ENCODE results near the gene MAP2K7.

DNA sequence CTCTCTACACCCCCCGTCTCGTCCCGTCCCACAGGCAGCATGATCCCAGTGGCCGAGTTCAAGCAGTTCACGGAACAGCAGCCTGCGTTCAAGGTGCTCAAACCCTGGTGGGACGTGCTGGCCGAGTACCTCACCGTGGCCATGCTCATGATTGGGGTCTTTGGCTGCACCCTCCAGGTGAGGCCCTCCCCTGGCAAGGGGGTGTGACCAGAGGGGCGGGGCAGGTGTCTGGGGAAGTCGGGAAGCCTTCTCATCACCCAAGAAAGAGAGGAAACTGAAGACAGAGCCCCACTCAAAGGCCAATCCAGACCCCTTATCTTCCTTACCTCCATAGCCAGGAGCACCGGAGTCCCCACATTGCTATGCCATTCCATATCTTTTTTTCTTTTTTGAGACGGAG is 8.1 kb upstream of the MAP2K7 start:
- TF ChIP-seq TEAD4 (CRISPR knock-in tag; IDR thresholded peaks at IDR 0.05), result no peak
- no peak for TF ChIP-seq CTCF (IDR thresholded peaks at IDR 0.05)
- TF ChIP-seq, protein P1, sequence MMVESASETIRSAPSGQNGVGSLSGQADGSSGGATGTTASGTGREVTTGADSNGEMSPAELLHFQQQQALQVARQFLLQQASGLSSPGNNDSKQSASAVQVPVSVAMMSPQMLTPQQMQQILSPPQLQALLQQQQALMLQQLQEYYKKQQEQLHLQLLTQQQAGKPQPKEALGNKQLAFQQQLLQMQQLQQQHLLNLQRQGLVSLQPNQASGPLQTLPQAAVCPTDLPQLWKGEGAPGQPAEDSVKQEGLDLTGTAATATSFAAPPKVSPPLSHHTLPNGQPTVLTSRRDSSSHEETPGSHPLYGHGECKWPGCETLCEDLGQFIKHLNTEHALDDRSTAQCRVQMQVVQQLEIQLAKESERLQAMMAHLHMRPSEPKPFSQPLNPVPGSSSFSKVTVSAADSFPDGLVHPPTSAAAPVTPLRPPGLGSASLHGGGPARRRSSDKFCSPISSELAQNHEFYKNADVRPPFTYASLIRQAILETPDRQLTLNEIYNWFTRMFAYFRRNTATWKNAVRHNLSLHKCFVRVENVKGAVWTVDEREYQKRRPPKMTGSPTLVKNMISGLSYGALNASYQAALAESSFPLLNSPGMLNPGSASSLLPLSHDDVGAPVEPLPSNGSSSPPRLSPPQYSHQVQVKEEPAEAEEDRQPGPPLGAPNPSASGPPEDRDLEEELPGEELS (CRISPR knock-in tag; IDR thresholded peaks at IDR 0.05), result no peak
- no peak for TF ChIP-seq ZNF396 (CRISPR knock-in tag; IDR thresholded peaks at IDR 0.05; ENCODE audit: borderline replicate concordance)
- no peak for TF ChIP-seq PREB (CRISPR knock-in tag; IDR thresholded peaks at IDR 0.05; ENCODE audit: borderline replicate concordance)
- TF ChIP-seq, protein P2, sequence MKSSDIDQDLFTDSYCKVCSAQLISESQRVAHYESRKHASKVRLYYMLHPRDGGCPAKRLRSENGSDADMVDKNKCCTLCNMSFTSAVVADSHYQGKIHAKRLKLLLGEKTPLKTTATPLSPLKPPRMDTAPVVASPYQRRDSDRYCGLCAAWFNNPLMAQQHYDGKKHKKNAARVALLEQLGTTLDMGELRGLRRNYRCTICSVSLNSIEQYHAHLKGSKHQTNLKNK (CRISPR knock-in tag; IDR thresholded peaks at IDR 0.05), result no peak
- no peak for TF ChIP-seq TCF7 (CRISPR knock-in tag; IDR thresholded peaks at IDR 0.05; ENCODE audit: low read depth)
- no peak for TF ChIP-seq SP1 (CRISPR knock-in tag; conservative IDR thresholded peaks at IDR 0.05)
- TF ChIP-seq, protein P3, sequence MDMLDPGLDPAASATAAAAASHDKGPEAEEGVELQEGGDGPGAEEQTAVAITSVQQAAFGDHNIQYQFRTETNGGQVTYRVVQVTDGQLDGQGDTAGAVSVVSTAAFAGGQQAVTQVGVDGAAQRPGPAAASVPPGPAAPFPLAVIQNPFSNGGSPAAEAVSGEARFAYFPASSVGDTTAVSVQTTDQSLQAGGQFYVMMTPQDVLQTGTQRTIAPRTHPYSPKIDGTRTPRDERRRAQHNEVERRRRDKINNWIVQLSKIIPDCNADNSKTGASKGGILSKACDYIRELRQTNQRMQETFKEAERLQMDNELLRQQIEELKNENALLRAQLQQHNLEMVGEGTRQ (CRISPR knock-in tag; IDR thresholded peaks at IDR 0.05), result no peak
- TF ChIP-seq, protein P4, sequence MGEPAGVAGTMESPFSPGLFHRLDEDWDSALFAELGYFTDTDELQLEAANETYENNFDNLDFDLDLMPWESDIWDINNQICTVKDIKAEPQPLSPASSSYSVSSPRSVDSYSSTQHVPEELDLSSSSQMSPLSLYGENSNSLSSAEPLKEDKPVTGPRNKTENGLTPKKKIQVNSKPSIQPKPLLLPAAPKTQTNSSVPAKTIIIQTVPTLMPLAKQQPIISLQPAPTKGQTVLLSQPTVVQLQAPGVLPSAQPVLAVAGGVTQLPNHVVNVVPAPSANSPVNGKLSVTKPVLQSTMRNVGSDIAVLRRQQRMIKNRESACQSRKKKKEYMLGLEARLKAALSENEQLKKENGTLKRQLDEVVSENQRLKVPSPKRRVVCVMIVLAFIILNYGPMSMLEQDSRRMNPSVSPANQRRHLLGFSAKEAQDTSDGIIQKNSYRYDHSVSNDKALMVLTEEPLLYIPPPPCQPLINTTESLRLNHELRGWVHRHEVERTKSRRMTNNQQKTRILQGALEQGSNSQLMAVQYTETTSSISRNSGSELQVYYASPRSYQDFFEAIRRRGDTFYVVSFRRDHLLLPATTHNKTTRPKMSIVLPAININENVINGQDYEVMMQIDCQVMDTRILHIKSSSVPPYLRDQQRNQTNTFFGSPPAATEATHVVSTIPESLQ (CRISPR knock-in tag; IDR thresholded peaks at IDR 0.05), result no peak
- no peak for TF ChIP-seq ZNF138 (CRISPR knock-in tag; conservative IDR thresholded peaks at IDR 0.05)
- TF ChIP-seq NFYB (CRISPR knock-in tag; conservative IDR thresholded peaks at IDR 0.05; ENCODE audit: low read depth), result no peak
